GM12872 (cell line): Measurements from ENCODE around the gene ARSJ.

Experiments
- TF ChIP-seq, protein P1 (sequence below): IDR thresholded peaks from 3 replicates; pipeline ENCODE4 v1.5.1; 2011; ENCODE audit warnings: low read depth, mild to moderate bottlenecking, low read length, moderate library complexity; ENCODE audit not compliant: insufficient read depth

Gene ARSJ

DNA sequence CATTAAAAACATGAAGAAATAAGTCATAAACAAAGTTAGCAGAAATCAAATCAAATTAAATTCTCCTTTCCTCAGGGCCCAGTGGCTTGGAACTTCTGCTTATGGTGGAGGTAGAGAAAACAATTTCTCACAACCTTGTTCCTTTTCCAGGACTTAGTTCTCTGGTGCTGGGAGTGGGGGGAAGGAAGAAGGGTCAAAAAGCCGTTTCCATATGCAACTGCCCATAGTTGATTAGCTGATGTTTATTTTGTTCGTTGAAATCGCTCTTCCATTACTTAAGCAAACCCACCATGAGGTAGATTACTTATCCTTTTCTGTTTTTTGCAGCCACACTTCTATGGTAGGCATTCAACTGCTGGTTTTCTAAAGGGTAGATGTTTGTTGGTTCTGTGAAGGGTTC, 94.2 kb downstream of the ARSJ start:
- TF ChIP-seq, protein P1, sequence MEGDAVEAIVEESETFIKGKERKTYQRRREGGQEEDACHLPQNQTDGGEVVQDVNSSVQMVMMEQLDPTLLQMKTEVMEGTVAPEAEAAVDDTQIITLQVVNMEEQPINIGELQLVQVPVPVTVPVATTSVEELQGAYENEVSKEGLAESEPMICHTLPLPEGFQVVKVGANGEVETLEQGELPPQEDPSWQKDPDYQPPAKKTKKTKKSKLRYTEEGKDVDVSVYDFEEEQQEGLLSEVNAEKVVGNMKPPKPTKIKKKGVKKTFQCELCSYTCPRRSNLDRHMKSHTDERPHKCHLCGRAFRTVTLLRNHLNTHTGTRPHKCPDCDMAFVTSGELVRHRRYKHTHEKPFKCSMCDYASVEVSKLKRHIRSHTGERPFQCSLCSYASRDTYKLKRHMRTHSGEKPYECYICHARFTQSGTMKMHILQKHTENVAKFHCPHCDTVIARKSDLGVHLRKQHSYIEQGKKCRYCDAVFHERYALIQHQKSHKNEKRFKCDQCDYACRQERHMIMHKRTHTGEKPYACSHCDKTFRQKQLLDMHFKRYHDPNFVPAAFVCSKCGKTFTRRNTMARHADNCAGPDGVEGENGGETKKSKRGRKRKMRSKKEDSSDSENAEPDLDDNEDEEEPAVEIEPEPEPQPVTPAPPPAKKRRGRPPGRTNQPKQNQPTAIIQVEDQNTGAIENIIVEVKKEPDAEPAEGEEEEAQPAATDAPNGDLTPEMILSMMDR, result no peak

DNA sequence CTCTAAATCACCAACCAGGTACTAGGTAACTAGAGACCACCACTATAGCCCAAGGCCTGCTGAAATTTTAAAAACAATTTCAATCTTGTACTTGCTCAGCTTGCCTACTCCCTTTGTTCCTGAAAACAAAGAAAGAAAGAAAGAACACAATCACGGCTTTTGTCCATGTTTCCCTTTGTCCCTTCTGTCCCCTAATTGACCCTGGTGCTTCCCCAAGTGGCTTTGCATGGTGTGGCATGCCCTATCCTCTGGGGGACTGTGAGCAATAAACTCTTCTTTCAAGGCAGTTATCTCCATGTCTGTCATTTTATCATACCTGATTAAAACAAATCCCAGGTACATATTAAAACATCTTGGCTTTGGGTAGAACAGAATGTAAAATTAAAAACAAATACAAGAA, 94.8 kb downstream of the ARSJ start:
- TF ChIP-seq, protein P1, result no peak

- TF ChIP-seq, protein P1, result no peak
Observed at GRCh38 chr4:113882668-113883067, 96.8 kb downstream of the ARSJ start.

GRCh38 chr4:113881256-113881655, 98.2 kb downstream of the ARSJ start:
- TF ChIP-seq, protein P1, result no peak

- TF ChIP-seq, protein P1, result no peak
Observed at GRCh38 chr4:113880240-113881028, 99.0 kb downstream of the ARSJ start.

DNA sequence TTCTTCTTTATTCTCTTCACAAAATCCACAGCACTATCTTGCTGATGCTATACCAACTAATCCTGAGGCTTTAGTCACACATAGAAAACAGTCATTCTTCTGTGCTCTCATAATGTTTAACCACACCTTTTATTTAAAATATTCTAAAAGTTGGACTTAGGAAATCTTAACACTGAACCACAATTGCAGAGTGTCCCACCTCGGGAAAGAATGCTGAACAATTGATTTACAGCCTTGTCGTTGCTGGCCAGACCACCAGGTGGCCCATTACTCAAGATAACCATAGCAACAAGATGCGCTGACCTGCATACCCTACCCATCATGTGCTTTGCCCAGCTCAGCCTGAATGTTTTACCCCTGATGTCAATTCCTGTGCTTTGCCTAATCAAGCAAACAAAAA, 100.8 kb downstream of the ARSJ start:
- TF ChIP-seq, protein P1, result peak; percentile 28; the same call in 1 of the 3 replicates

DNA sequence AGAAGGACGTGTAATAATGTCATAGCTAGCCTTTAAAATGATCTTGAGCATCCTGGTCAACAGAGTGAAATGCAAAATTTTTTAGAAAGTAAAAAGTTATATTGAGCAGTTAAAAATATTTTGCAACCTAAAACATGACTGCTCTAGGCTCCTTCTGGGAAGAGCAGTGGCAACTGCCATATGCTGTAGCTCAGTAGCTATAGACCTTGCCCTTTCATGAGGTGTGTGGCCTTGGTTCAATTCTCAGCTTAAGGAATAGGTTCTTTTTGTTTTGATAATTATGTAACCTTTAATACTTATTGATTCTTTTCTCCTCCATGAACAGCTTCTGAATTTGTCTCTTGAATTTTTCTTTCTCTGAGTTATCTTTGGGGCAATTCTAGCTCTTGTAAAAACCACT, 105.0 kb downstream of the ARSJ start:
- TF ChIP-seq, protein P1, result no peak

GRCh38 chr4:113873508-113873907, 105.9 kb downstream of the ARSJ start:
- TF ChIP-seq, protein P1, result no peak
